ENCODE data around the gene OSGEPL1. TPM values are rescaled to one million over a fixed set of nuclear protein-coding genes. Genes with fewer than 3 reads are reported as not detected.
A peak's percentile ranks its signal among the peaks of the same experiment; 100 is the strongest.
"Not testable (repeated sequence)": the region's sequence is repeated elsewhere in the genome, so short reads cannot be mapped to it uniquely, and the experiment has no call there.

The OSGEPL1 gene
- total RNA-seq, 1 experiment from 2014 or later, result 6.3 TPM

GRCh38 chr2:189763908-189764661, 1.5 kb upstream of the OSGEPL1 start:
- ATAC-seq (no peak), DNase-seq (ENCODE audit: low read depth, low spot score) (no peak)
- intact Hi-C loops (cut with micrococcal nuclease; ENCODE audit: unreplicated experiment), result loop anchor here (5.0 kb wide), 1 partner anchor 102 kb away; the partner anchor contains the start of gene ASNSD1
- Histone ChIP-seq H3K27ac (ENCODE audit: low read length) (peak overlapping the region; percentile 99), H3K9me3 (ENCODE audit: control insufficient read depth, insufficient read depth, low read depth, low read length) (no peaks in the 10 kb centered on the region), H3K4me1 (ENCODE audit: control insufficient read depth, insufficient read depth, low read length) (peaks cover 11% of the 10 kb centered on the region; the same call in 1 of the 2 replicates), H3K27me3 (ENCODE audit: control insufficient read depth, insufficient read depth, low read length) (no peaks in the 10 kb centered on the region), H3K36me3 (ENCODE audit: control insufficient read depth, insufficient read depth, low read length) (peaks cover 2% of the 10 kb centered on the region; the same call in 1 of the 2 replicates), H3K4me3 (ENCODE audit: low read depth in 2 of 2, low read length in 2 of 2) (no peak overlapping the region; a peak in 2 of 4 replicates)
- ChIA-PET POLR2A (no interaction called here), CTCF (interaction anchor here (0.7 kb wide), 1 partner anchor 103 kb away, joined by 3 read pairs; no protein-coding TSS in a partner anchor)
- BruUV-seq (replicated peaks), result no TSS peak
- in situ Hi-C loops (cut with HindIII; ENCODE audit: low pct_unique_long_range_greater_than_20kb, low sequenced_read_pairs), result no loop called here
- TF ChIP-seq REST (IDR thresholded peaks at IDR 0.05; ENCODE audit: insufficient read depth in 1 of 2, low read depth in 2 of 2, low read length in 1 of 2) (no peak), TCF7L2 (IDR thresholded peaks at IDR 0.05; ENCODE audit: low read depth, low read length) (no peak), POLR2AphosphoS5 (IDR thresholded peaks at IDR 0.05; ENCODE audit: low read depth, low read length) (no peak), SIN3A (IDR thresholded peaks at IDR 0.05; ENCODE audit: borderline replicate concordance, insufficient read depth, low read depth, low read length) (no peak)
- TF ChIP-seq, protein P1, sequence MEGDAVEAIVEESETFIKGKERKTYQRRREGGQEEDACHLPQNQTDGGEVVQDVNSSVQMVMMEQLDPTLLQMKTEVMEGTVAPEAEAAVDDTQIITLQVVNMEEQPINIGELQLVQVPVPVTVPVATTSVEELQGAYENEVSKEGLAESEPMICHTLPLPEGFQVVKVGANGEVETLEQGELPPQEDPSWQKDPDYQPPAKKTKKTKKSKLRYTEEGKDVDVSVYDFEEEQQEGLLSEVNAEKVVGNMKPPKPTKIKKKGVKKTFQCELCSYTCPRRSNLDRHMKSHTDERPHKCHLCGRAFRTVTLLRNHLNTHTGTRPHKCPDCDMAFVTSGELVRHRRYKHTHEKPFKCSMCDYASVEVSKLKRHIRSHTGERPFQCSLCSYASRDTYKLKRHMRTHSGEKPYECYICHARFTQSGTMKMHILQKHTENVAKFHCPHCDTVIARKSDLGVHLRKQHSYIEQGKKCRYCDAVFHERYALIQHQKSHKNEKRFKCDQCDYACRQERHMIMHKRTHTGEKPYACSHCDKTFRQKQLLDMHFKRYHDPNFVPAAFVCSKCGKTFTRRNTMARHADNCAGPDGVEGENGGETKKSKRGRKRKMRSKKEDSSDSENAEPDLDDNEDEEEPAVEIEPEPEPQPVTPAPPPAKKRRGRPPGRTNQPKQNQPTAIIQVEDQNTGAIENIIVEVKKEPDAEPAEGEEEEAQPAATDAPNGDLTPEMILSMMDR (IDR thresholded peaks at IDR 0.05), result no peak

GRCh38 chr2:189762229-189762550, 402 bp downstream of the OSGEPL1 start:
- no peaks in the 10 kb centered on the region for H3K9me3 ChIP-seq (ENCODE audit: control insufficient read depth, insufficient read depth, low read depth, low read length)
- BruUV-seq (replicated peaks), result TSS peak; percentile 81
- no peak for TF ChIP-seq TCF7L2 (IDR thresholded peaks at IDR 0.05; ENCODE audit: low read depth, low read length)
- TF ChIP-seq, protein P1 (IDR thresholded peaks at IDR 0.05), result no peak
- no peak for TF ChIP-seq POLR2AphosphoS5 (IDR thresholded peaks at IDR 0.05; ENCODE audit: low read depth, low read length)
- TF ChIP-seq SIN3A (IDR thresholded peaks at IDR 0.05; ENCODE audit: borderline replicate concordance, insufficient read depth, low read depth, low read length), result no peak
- TF ChIP-seq REST (IDR thresholded peaks at IDR 0.05; ENCODE audit: insufficient read depth in 1 of 2, low read depth in 2 of 2, low read length in 1 of 2), result no peak
- no peaks in the 10 kb centered on the region for H3K27me3 ChIP-seq (ENCODE audit: control insufficient read depth, insufficient read depth, low read length)
- H3K4me1 ChIP-seq (ENCODE audit: control insufficient read depth, insufficient read depth, low read length), result peaks cover 11% of the 10 kb centered on the region; the same call in 1 of the 2 replicates
- in situ Hi-C loops (cut with HindIII; ENCODE audit: low pct_unique_long_range_greater_than_20kb, low sequenced_read_pairs), result no loop called here
- H3K36me3 ChIP-seq (ENCODE audit: control insufficient read depth, insufficient read depth, low read length), result peaks cover 2% of the 10 kb centered on the region; the same call in 1 of the 2 replicates
- intact Hi-C loops (cut with micrococcal nuclease; ENCODE audit: unreplicated experiment), result loop anchor here (5.0 kb wide), 1 partner anchor 100 kb away; the partner anchor contains the start of gene ASNSD1
- H3K4me3 ChIP-seq (ENCODE audit: low read depth in 2 of 2, low read length in 2 of 2), result peak overlapping the region; percentile 82 to 90
- POLR2A ChIA-PET, result no interaction called here
- ATAC-seq (no peak), DNase-seq (ENCODE audit: low read depth, low spot score) (no peak)
- CTCF ChIA-PET, result interaction anchor here (1.0 to 1.3 kb wide), 3 partner anchors 12 to 101 kb away, joined by 3 to 6 read pairs (median 6); partner anchors contain the start of gene ANKAR
- peak overlapping the region; percentile 99 for H3K27ac ChIP-seq (ENCODE audit: low read length)

GRCh38 chr2:189760154-189760553, 2.4 kb downstream of the OSGEPL1 start:
- BruUV-seq (replicated peaks); H3K36me3 ChIP-seq (ENCODE audit: control insufficient read depth, insufficient read depth, low read length); H3K27ac ChIP-seq (ENCODE audit: low read length); H3K27me3 ChIP-seq (ENCODE audit: control insufficient read depth, insufficient read depth, low read length); POLR2A ChIA-PET; CTCF ChIA-PET; in situ Hi-C loops (cut with HindIII; ENCODE audit: low pct_unique_long_range_greater_than_20kb, low sequenced_read_pairs); DNase-seq (ENCODE audit: low read depth, low spot score); H3K9me3 ChIP-seq (ENCODE audit: control insufficient read depth, insufficient read depth, low read depth, low read length); ATAC-seq; H3K4me3 ChIP-seq (ENCODE audit: low read depth in 2 of 2, low read length in 2 of 2): not testable (repeated sequence)
- intact Hi-C loops (cut with micrococcal nuclease; ENCODE audit: unreplicated experiment), result loop anchor here (5.0 kb wide), 1 partner anchor 98 kb away; the partner anchor contains the start of gene ASNSD1
- peaks cover 11% of the 10 kb centered on the region; the same call in 1 of the 2 replicates for H3K4me1 ChIP-seq (ENCODE audit: control insufficient read depth, insufficient read depth, low read length)
